ENCODE measurements around the gene FKBP10.

GRCh38 chr17:41767324-41768042 lies 45.3 kb upstream of the FKBP10 start:
- TF ChIP-seq CTCF (IDR thresholded peaks at IDR 0.05 in 2 of 3, conservative IDR thresholded peaks at IDR 0.05 in 1 of 3; ENCODE audit: insufficient read depth in 2 of 3, low read depth in 1 of 3, low read length in 3 of 3) (no peak), POLR2A (conservative IDR thresholded peaks at IDR 0.05) (no peak), RFX5 (IDR thresholded peaks at IDR 0.05; ENCODE audit: low read depth, low read length) (no peak), FOXK2 (conservative IDR thresholded peaks at IDR 0.05 in 1 of 2, IDR thresholded peaks at IDR 0.05 in 1 of 2; ENCODE audit: low read depth in 2 of 2) (no peak), MNT (conservative IDR thresholded peaks at IDR 0.05) (no peak), GTF2E2 (tag; IDR thresholded peaks at IDR 0.05) (no peak), KLF6 (CRISPR knock-in tag; IDR thresholded peaks at IDR 0.05; ENCODE audit: borderline replicate concordance) (no peak), EGR1 (conservative IDR thresholded peaks at IDR 0.05) (no peak), SMAD3 (CRISPR knock-in tag; conservative IDR thresholded peaks at IDR 0.05) (no peak), SMARCA5 (IDR thresholded peaks at IDR 0.05) (no peak)
- TF ChIP-seq, protein P1, sequence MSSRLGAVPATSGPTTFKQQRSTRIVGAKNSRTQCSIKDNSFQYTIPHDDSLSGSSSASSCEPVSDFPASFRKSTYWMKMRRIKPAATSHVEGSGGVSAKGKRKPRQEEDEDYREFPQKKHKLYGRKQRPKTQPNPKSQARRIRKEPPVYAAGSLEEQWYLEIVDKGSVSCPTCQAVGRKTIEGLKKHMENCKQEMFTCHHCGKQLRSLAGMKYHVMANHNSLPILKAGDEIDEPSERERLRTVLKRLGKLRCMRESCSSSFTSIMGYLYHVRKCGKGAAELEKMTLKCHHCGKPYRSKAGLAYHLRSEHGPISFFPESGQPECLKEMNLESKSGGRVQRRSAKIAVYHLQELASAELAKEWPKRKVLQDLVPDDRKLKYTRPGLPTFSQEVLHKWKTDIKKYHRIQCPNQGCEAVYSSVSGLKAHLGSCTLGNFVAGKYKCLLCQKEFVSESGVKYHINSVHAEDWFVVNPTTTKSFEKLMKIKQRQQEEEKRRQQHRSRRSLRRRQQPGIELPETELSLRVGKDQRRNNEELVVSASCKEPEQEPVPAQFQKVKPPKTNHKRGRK (tag; IDR thresholded peaks at IDR 0.05) = no peak

All from K562 (cell line).